GM19193 (cell line): Measurements from ENCODE around the gene PSMB3.

ENCODE experiments used
- POLR2A ChIP-seq: IDR thresholded peaks from 4 replicates; pipeline ENCODE4 v1.6.1; 2011; ENCODE audit not compliant: insufficient read depth, insufficient read length; ENCODE audit errors: extremely low read depth

PSMB3 gene

DNA sequence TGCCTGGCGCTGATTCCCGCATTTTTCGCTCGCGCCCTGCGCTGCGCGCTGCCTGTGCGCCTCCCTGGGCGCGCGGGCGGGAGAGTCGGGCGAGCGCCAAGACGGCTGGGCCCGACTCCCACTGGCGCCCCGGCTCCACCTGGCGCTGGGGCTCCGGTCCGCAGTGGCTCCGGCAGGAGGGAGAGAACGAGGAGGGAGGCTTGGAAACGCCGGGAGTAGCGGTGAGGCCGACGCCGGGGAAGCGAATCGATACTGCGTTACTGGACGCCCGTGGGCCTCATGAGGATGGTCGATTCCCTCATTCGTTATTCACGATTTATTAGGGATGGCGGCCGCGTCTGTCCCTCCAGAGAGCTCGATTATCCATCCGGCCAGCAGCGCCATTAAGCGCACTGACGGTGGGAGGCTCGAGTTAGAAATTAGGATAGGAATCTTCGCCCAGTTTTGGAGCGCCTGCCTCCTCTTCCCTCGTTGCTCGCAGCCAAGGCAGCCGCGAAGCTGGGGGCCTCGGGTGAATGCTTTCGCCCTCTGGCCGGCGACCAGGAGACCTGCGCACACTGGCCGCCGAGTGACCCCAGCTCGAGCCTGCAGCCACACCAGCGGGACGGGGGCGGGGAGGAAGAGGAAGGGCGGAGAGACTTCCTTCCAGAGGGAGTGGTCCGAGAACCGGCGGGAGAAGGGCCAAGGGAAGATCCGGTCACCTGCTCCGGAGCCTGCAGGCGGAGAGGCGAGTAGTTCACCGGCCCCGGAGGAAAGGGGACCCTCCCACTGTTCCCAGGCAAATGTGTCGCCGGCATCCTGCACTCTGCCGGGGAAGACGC lies 3.1 kb upstream of the PSMB3 start:
- peak; percentile 42 for TF ChIP-seq POLR2A

DNA sequence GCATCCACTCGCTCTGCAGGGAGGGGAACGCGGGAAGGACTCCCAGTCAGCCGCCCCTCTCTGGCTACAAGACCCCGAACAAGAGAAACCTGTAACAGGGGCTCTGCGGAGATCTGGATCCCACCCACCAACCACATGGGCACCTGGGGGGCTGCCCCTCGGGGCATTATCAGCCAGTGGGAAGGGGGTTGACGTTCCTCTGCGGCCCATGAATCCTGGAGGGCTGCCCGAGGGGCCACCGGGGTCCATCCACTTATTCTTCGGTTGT lies 2.6 kb upstream of the PSMB3 start:
- TF ChIP-seq POLR2A: no peak

DNA sequence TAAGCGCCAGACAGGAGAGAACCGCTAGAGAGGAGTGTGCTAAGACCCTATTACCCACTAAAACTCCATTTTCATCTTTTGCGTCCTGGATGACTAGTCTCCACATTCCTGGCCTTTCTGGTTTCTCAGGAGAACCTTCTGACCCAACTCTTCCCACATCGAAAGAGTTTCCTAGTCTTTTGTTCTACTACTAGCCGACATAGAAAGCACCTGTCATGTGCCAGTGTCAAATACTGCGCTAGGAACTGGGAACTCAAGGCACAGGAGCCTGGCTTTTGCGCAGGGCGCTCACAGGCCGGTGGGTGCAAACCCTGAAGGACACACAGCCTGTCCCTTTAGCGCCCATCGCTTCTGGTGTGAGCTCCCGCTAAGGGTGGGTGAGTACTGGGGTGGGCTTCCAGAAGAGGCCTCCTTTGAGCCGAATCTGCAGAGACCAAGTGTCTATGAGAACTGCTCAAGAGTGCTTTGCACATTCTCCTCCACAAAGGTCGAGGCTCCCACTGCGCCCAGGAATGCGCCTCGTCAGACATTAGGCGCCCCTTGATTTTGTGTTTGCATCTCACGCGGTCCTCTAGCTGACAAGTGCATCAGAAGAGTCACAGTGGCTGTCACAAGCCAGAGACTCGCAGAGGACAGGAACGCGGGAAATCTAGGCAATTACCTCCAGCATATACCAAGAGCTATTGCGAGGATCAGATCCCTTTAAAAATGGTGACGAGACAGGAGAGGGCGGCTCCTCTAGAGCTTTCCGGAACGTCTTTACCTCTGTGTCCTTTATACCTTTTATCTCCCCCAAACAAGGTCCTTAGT lies 2.0 kb upstream of the PSMB3 start:
- TF ChIP-seq POLR2A: no peak

DNA sequence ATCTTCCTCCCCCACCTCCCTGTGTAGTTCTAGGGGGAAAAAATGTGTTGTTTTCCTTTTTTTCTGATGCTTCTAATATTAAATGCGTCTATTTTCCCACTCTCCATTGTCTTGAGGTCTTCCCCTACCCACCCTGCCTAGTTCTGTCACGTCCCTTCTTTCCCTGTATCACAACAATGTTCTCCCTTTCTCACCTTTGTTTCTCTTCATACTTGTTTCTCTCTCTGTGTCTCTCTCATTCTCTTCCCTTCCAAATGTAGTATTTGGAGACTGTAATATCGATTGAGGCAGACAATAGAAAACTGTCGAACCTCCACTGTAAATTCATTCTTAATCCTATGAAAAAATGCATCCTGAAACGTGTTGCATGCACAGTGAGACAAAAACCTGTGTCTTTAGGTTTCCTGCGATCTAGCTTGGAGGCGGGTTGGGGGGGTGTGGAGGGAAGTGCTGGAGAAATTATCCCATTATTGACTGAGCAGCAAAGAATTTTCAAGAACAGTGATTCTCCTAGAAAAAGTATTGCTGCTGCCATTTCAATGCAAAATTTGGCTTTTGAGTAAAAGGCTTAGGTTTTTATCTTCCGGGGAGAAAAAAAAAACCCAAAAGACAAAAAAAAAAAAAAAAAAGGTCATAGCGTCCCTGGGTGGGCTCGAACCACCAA lies 1.3 kb upstream of the PSMB3 start:
- no peak for TF ChIP-seq POLR2A

DNA sequence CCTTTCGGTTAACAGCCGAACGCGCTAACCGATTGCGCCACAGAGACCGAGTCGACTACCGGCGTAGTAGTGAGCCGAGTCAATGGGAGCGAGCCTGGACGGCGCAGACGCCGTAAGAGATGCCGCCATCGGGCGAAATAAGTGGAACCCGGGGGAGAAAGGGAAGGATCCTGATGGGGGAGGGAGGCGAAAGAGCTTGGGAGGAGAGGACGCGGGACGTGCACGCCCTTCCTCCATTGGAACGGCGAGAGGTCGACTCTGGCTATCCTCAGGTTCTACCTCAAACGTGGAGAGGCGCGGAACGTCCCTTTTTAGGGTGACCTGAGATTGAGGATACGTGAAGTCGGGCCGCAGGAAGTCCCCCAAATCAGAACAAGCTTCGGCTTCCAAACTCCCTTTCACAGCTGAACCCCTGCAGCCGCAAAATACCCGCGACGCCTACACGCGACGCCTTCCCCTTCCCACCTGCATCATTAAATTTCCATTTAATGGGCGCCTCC lies 683 bp upstream of the PSMB3 start:
- TF ChIP-seq POLR2A: peak; percentile 11

DNA sequence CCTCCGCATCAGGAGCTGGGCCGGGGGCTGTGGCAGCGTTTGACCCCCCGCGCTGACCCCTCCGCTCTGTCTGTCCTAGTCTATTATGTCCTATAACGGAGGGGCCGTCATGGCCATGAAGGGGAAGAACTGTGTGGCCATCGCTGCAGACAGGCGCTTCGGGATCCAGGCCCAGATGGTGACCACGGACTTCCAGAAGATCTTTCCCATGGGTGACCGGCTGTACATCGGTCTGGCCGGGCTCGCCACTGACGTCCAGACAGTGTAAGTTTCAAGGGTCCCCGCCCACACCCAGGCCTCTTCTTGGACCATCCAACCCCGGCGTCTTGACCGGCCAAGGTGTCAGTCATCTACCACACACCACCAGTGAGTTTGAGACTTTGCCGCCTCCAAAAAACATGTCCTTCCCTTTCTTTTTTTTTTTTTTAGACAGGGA lies 548 bp downstream of the PSMB3 start:
- TF ChIP-seq POLR2A: no peak

DNA sequence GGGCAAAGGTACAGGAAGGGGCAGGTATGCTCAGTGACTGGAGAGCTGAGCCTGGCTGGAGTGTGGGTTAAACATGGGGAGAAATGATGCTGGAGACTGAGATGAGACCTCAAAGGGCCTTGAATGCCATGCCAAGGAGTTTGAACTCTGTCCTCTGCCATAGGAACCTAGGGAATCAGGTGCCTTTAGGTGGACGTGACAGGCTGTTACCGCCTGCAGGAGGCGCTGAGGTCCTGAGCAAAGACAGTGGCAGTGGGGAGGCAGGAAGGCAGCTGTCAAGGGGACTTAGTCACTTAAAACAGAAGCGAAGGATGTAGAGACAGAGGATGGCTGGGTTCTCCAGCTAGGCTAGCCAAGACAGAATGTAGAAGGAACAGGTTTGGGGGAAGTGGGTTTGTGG lies 9.1 kb downstream of the PSMB3 start:
- no peak for TF ChIP-seq POLR2A

DNA sequence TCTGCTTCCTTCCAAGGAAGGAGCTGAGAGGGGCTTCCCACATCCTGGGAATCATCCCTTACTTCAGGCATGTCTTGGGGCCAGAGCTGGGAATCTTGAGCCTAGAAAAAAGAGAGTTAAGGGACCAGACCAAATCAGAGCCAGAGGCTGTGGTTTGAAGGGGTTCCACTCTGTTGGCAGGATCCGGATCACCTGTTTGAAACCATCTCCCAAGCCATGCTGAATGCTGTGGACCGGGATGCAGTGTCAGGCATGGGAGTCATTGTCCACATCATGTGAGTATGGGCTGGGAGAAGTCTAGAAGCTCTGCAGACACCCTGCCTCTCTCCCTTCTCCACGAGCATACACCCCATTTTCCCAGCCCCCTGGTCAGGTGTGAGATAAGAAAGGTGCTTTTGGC lies 9.7 kb downstream of the PSMB3 start:
- TF ChIP-seq POLR2A: no peak

DNA sequence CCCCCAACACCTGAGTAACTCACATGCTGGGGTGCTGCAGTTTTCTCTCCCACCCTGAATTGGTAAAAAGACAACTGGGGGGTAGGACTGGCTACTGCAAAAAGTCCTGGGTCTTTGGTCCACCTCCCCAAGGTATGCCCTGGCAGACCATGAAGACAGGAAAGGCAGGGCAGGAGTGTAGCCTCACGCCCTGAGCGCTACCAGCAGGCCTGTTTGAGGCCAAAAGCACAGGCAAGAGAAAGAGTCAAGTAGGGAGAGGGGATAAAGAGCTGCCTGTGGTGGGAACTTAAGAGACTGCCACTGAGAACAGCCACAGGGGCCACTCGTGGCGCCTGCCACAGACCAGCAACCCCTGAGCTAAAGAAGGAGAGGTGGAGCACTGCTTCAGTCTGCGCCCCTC lies 13.8 kb downstream of the PSMB3 start:
- TF ChIP-seq POLR2A: no peak

DNA sequence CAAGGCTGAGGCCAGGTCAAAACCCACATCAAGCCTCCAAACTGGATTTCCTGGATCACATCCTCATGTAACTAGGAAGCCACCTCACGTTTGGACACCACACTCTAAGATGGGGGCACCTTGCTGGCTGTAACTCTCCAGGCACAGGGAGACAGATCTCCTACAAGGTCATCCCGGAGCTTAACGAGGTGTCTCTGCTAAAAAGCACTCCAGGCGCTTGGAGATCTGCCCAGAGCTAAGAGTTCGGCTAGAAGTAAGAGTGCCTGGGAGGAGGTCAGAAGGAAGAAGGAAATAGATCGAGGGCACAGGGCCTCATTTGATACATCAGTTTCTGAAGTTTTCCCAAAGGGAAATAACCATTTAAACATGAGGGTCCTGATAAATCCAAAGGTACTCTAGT lies 15.9 kb downstream of the PSMB3 start:
- TF ChIP-seq POLR2A: no peak

DNA sequence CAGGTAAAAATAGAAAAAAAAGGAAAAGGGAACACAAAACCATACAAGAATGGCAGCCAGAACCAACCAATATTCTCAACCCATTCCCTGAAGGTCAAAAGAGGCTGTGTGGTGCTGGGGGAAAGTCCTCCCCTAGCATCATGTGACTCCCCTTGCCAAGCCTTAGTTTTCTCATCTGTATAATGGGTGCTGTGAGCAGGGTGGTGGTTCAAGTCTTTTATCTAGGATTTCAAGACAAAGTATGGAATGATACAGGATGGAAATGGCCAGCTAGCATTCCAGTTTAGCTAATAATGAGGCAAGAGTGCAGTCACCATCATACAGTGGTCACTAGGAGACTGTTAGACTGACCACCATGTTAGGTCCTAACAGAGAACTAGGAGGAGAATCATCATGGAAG lies 20.7 kb downstream of the PSMB3 start:
- no peak for TF ChIP-seq POLR2A

DNA sequence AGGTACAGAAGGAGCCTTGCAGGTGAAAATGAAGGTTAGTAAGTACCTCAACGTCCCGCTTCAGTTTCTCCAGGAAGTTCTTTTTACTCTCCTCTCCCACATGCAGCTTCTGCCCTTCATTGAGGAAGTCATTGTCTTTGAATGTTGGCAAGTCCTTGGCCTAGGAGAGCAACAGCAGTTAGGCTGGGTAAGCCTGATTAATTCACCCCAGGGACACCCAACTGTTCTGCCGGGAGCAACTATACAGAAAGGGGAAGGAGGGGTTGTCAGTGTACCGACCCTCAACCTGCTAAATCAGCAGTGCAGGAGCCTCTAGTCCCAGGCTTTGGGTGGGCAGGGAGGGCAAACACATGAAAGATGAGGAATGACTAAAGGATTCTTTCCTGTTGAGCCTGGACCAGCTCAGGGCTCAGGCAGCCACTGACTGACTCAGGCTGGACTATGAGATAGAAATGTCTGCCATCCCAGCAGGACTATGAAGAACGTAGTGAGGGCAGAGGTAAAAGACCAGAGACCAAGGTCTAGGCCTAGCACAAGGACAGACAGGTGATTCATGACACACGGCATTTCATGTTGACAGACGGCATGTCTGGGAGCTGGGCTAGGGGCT lies 25.2 kb downstream of the PSMB3 start:
- no peak for TF ChIP-seq POLR2A

DNA sequence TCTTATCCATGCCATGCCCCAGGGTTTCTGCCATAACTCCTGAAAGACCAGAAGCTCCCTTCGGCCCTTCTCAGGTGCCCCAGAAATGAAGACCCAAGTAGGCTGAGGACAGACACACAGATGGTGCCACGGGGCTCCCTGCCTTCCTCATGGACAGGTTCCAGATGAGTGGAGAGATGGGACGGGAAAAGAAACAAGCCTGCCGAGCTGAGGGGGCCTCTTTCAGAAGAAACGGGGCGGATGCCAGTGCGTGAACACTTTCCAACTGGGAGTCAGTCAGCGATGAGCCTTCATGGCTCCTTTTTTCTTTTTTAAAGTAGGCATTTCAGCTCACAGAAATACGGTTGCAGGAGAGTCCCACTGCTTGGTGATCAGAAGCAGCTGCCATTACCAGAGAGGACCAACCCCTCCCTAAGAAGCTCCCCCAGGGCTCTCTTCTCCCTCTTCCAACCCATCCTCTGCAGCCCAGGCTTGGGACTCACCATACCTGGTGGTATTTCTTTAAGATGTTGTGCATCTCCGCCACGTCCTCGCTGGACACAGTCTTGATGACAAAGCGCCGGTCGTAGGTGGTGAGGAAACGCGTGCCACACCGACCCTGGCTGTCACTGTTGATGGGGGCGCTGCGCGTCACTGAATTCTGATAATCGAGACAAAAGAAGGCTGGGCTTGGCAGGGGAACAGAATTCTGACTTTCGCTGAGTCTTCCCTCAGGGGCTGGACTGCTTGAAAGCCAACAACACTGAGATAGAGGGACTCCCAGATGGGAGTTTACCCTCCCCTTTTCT lies 27.6 kb downstream of the PSMB3 start:
- TF ChIP-seq POLR2A: no peak

DNA sequence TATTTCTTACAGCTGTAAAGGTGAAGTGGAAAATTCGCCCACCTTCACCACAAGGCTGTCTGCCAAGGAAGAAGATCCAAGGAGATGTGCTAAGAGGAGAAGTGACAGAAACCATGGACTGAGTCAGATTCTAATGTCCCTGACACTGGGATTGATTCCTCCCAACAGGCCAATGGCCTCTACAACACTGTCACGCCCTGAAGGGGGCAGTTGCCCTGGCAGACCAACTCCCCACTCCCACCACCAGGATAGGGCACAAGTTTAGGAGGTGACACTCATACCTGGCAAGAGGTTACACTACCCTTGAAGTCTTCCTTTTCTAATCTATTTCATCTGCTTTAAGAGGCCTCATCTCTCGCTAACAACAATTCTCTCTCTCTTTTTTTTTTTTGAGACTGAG lies 30.7 kb downstream of the PSMB3 start:
- TF ChIP-seq POLR2A: no peak
